ENCODE measurements around the gene DDX39A.

DNA sequence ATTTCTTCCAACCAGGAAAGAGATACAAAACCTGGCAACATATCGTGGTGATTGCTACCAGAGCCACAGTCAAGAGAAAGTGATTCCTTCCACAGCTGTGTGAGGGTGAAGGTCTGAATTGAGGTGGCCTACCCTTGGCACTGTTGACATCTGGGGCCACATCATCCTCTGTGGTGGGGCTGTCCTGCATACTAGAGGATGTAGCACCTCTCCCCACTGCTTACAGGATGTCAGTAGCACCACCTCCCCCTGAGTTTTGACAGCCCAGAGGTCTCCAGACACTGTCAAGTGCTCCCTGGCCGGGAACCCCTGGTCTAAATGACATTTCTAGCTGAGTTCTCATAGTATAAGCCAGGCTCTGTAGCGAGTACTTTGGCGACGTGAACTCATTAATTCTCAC is 40.6 kb upstream of the DDX39A start:
- TF ChIP-seq, protein P1, sequence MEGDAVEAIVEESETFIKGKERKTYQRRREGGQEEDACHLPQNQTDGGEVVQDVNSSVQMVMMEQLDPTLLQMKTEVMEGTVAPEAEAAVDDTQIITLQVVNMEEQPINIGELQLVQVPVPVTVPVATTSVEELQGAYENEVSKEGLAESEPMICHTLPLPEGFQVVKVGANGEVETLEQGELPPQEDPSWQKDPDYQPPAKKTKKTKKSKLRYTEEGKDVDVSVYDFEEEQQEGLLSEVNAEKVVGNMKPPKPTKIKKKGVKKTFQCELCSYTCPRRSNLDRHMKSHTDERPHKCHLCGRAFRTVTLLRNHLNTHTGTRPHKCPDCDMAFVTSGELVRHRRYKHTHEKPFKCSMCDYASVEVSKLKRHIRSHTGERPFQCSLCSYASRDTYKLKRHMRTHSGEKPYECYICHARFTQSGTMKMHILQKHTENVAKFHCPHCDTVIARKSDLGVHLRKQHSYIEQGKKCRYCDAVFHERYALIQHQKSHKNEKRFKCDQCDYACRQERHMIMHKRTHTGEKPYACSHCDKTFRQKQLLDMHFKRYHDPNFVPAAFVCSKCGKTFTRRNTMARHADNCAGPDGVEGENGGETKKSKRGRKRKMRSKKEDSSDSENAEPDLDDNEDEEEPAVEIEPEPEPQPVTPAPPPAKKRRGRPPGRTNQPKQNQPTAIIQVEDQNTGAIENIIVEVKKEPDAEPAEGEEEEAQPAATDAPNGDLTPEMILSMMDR (IDR thresholded peaks at IDR 0.05; ENCODE audit: low read length) = no peak
- no peak for TF ChIP-seq EZH2 (IDR thresholded peaks at IDR 0.05; ENCODE audit: borderline replicate concordance, low read length)
